ENCODE data around the gene RNF32.
"Not testable (repeated sequence)": the region's sequence is repeated elsewhere in the genome, so short reads cannot be mapped to it uniquely, and the experiment has no call there.

RNF32 gene

GRCh38 chr7:156676263-156676662, 35.7 kb downstream of the RNF32 start:
- DNase-seq: no peak

- no peak for DNase-seq
Observed at GRCh38 chr7:156677374-156678054, 36.9 kb downstream of the RNF32 start.

GRCh38 chr7:156680281-156680680, 39.7 kb downstream of the RNF32 start:
- DNase-seq: no peak

GRCh38 chr7:156682928-156683327, 42.4 kb downstream of the RNF32 start:
- DNase-seq: no peak

GRCh38 chr7:156684251-156684650, 43.7 kb downstream of the RNF32 start:
- DNase-seq: no peak

GRCh38 chr7:156684661-156685060, 44.1 kb downstream of the RNF32 start:
- no peak for DNase-seq

GRCh38 chr7:156691764-156692163, 51.2 kb downstream of the RNF32 start:
- no peak for DNase-seq

GRCh38 chr7:156692849-156693248, 52.3 kb downstream of the RNF32 start:
- no peak for DNase-seq

- no peak for DNase-seq
Observed at GRCh38 chr7:156693627-156694026, 53.1 kb downstream of the RNF32 start.

- not testable (repeated sequence) for DNase-seq
Observed at GRCh38 chr7:156697283-156697682, 56.7 kb downstream of the RNF32 start.

- DNase-seq: not testable (repeated sequence)
Observed at GRCh38 chr7:156698512-156698911, 57.9 kb downstream of the RNF32 start.

GRCh38 chr7:156701787-156702186, 61.2 kb downstream of the RNF32 start:
- not testable (repeated sequence) for DNase-seq

- DNase-seq: no peak
Observed at GRCh38 chr7:156702399-156702798, 61.8 kb downstream of the RNF32 start.

GRCh38 chr7:156703209-156703608, 62.6 kb downstream of the RNF32 start:
- no peak for DNase-seq

- no peak for DNase-seq
Observed at GRCh38 chr7:156703773-156704482, 63.4 kb downstream of the RNF32 start.

- no peak for DNase-seq
Observed at GRCh38 chr7:156722043-156722826, 81.7 kb downstream of the RNF32 start.

GRCh38 chr7:156725073-156725472, 84.5 kb downstream of the RNF32 start:
- DNase-seq: no peak

- DNase-seq: no peak
Observed at GRCh38 chr7:156725936-156726335, 85.4 kb downstream of the RNF32 start.

Measured in effector CD8-positive, alpha-beta T cell (primary cell).